AG08395 (cell line): ENCODE results near the gene CHCHD3.

Experiments
- DNase-seq: peaks from one replicate; pipeline ENCODE4 v3.0.0; 2012; ENCODE audit warnings: mixed read lengths, low spot score

CHCHD3 gene

GRCh38 chr7:132773527-132773956 is 308.3 kb downstream of the CHCHD3 start:
- peak; percentile 46 for DNase-seq

- DNase-seq, result peak; percentile 63
Observed at GRCh38 chr7:132771301-132771730, 310.6 kb downstream of the CHCHD3 start.

GRCh38 chr7:132770055-132770454 is 311.8 kb downstream of the CHCHD3 start:
- DNase-seq, result no peak

GRCh38 chr7:132769280-132769679 is 312.6 kb downstream of the CHCHD3 start:
- DNase-seq, result no peak

- DNase-seq, result no peak
Observed at GRCh38 chr7:132768099-132768498, 313.8 kb downstream of the CHCHD3 start.

- no peak for DNase-seq
Observed at GRCh38 chr7:132767378-132767777, 314.5 kb downstream of the CHCHD3 start.

GRCh38 chr7:132766660-132767059 is 315.2 kb downstream of the CHCHD3 start:
- no peak for DNase-seq

GRCh38 chr7:132765861-132766260 is 316.0 kb downstream of the CHCHD3 start:
- no peak for DNase-seq

- DNase-seq, result no peak
Observed at GRCh38 chr7:132764762-132765161, 317.1 kb downstream of the CHCHD3 start.

- no peak for DNase-seq
Observed at GRCh38 chr7:132760866-132761265, 321.0 kb downstream of the CHCHD3 start.

GRCh38 chr7:132760244-132760623 is 321.7 kb downstream of the CHCHD3 start:
- DNase-seq, result no peak

GRCh38 chr7:132759482-132760243 is 322.2 kb downstream of the CHCHD3 start:
- DNase-seq, result no peak

- DNase-seq, result no peak
Observed at GRCh38 chr7:132758986-132759385, 322.9 kb downstream of the CHCHD3 start.

- DNase-seq, result no peak
Observed at GRCh38 chr7:132757783-132758182, 324.1 kb downstream of the CHCHD3 start.

GRCh38 chr7:132756484-132756990 is 325.4 kb downstream of the CHCHD3 start:
- no peak for DNase-seq

- DNase-seq, result peak; percentile 39
Observed at GRCh38 chr7:132755538-132756483, 326.1 kb downstream of the CHCHD3 start.

- no peak for DNase-seq
Observed at GRCh38 chr7:132752431-132752830, 329.5 kb downstream of the CHCHD3 start.

- DNase-seq, result no peak
Observed at GRCh38 chr7:132751244-132751647, 330.6 kb downstream of the CHCHD3 start.

GRCh38 chr7:132750530-132751217 is 331.2 kb downstream of the CHCHD3 start:
- no peak for DNase-seq

GRCh38 chr7:132750096-132750495 is 331.8 kb downstream of the CHCHD3 start:
- DNase-seq, result no peak

GRCh38 chr7:132745510-132745909 is 336.4 kb downstream of the CHCHD3 start:
- no peak for DNase-seq

- no peak for DNase-seq
Observed at GRCh38 chr7:132743974-132744373, 337.9 kb downstream of the CHCHD3 start.
